GM18519 (cell line): Measurements from ENCODE around the gene PBX2.
A peak's percentile ranks its signal among the peaks of the same experiment; 100 is the strongest.
"Not testable (repeated sequence)": the region's sequence is repeated elsewhere in the genome, so short reads cannot be mapped to it uniquely, and the experiment has no call there.

Experiments used
- ATAC-seq: cut with Tn5 transposase; IDR thresholded peaks from one replicate; pipeline ENCODE4 v1.9.1; 2021; ENCODE audit warnings: mild to moderate bottlenecking, moderate library complexity; ENCODE audit not compliant: unreplicated experiment, low FRiP score

The PBX2 gene

GRCh38 chr6:32187725-32188380, 2.1 kb downstream of the PBX2 start:
- ATAC-seq = not testable (repeated sequence)

GRCh38 chr6:32187009-32187709, 2.8 kb downstream of the PBX2 start:
- ATAC-seq = no peak

GRCh38 chr6:32186151-32186840, 3.7 kb downstream of the PBX2 start:
- not testable (repeated sequence) for ATAC-seq

- ATAC-seq = not testable (repeated sequence)
Measured at GRCh38 chr6:32185681-32186131, 4.3 kb downstream of the PBX2 start.

- ATAC-seq = no peak
Measured at GRCh38 chr6:32184084-32184640, 5.8 kb downstream of the PBX2 start, which contains the start of gene AGER. Gene AGER, minus strand, starts transcription at chr6:32184253. Its CDS starts 31 bp downstream, at chr6:32184222.

GRCh38 chr6:32183483-32184083, 6.4 kb downstream of the PBX2 start:
- ATAC-seq = no peak

GRCh38 chr6:32183030-32183429, 7.0 kb downstream of the PBX2 start:
- no peak for ATAC-seq

- ATAC-seq = no peak
Measured at GRCh38 chr6:32182555-32182981, 7.4 kb downstream of the PBX2 start.

- ATAC-seq = no peak
Measured at GRCh38 chr6:32181915-32182529, 8.0 kb downstream of the PBX2 start.

GRCh38 chr6:32181148-32181702, 8.8 kb downstream of the PBX2 start:
- no peak for ATAC-seq

- no peak for ATAC-seq
Measured at GRCh38 chr6:32179766-32180405, 10.1 kb downstream of the PBX2 start.

- no peak for ATAC-seq
Measured at GRCh38 chr6:32178547-32179440, 11.2 kb downstream of the PBX2 start.

- ATAC-seq = peak; percentile 73
Measured at GRCh38 chr6:32177788-32178546, 12.0 kb downstream of the PBX2 start, which contains the start of gene RNF5. Gene RNF5, plus strand, starts transcription at chr6:32178405. Its CDS starts 107 bp downstream, at chr6:32178512.

- ATAC-seq = no peak
Measured at GRCh38 chr6:32177183-32177787, 12.7 kb downstream of the PBX2 start.

GRCh38 chr6:32176476-32177182, 13.4 kb downstream of the PBX2 start:
- ATAC-seq = no peak

GRCh38 chr6:32175711-32176475, 14.1 kb downstream of the PBX2 start, which contains the start of gene AGPAT1:
Gene AGPAT1, minus strand, starts transcription at chr6:32176084. Its CDS starts 4,588 bp downstream, at chr6:32171496.
- no peak for ATAC-seq
